Measurements from ENCODE around the gene C3orf20. TPM values are rescaled to one million over a fixed set of nuclear protein-coding genes. Genes with fewer than 3 reads are reported as not detected.

The C3orf20 gene
- total RNA-seq, 1 donor, result not detected

- DNase-seq (ENCODE audit: low read depth), result no peak
- H3K4me3 ChIP-seq (ENCODE audit: low read depth, low read length), result peak overlapping the region; percentile 23
- no peak for TF ChIP-seq CTCF (IDR thresholded peaks at IDR 0.05; ENCODE audit: insufficient read depth, low read depth, low read length)
These were observed 136.1 kb downstream of the C3orf20 start for GRCh38 chr3:14810801-14811661.

DNA sequence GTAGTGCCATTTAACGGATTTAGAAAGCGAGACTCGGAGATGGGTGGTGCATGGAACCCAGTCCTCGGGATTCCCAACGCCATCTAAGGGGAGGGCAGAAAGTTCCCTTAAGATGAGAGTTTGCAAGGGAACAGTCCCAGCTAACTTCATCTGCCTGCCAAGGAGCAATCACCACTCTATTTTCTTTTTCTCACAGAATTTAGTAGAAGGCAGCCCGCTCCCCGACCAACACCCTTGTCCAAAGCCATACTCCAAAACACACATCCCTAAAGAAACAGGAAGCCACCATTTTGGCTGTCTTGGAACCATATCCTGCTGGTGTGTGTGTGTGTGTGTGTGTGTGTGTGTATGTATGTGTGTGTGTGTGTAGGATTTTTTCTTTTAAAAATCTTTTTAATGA lies 136.7 kb downstream of the C3orf20 start:
- H3K4me3 ChIP-seq (ENCODE audit: low read depth, low read length), result peak overlapping the region; percentile 23
- DNase-seq (ENCODE audit: low read depth), result no peak
- no peak for TF ChIP-seq CTCF (IDR thresholded peaks at IDR 0.05; ENCODE audit: insufficient read depth, low read depth, low read length)

GRCh38 chr3:14812196-14812790 lies 137.4 kb downstream of the C3orf20 start:
- no peak overlapping the region for H3K4me3 ChIP-seq (ENCODE audit: low read depth, low read length)
- no peak for DNase-seq (ENCODE audit: low read depth)
- TF ChIP-seq CTCF (IDR thresholded peaks at IDR 0.05; ENCODE audit: insufficient read depth, low read depth, low read length), result no peak

DNA sequence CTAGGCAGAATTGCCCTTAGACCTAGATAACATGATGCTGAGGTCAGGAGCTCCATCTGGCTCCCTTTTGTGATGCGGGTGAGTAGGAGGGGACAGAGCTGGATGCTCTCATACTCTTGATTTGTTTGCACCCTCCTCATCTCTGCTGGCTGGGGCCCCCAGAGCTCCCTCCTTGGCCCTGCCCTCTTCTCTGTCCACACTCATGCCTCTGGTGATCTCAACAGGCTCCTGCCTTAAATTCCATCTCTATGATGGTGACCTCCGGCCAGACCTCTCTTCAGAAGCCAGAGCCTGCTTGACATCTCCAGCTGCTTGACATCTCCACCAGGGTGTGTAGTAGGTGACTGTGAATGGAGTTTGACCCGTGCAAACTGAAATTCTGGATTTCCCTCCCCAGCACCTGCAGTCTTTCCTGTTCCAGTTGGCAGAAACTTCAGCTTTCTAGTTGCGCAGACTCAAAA lies 139.5 kb downstream of the C3orf20 start:
- no peak for TF ChIP-seq CTCF (IDR thresholded peaks at IDR 0.05; ENCODE audit: insufficient read depth, low read depth, low read length)
- no peak overlapping the region for H3K4me3 ChIP-seq (ENCODE audit: low read depth, low read length)
- DNase-seq (ENCODE audit: low read depth), result no peak

GRCh38 chr3:14816359-14816758 lies 141.4 kb downstream of the C3orf20 start:
- H3K4me3 ChIP-seq (ENCODE audit: low read depth, low read length), result no peak overlapping the region
- no peak for TF ChIP-seq CTCF (IDR thresholded peaks at IDR 0.05; ENCODE audit: insufficient read depth, low read depth, low read length)
- no peak for DNase-seq (ENCODE audit: low read depth)

- DNase-seq (ENCODE audit: low read depth), result no peak
- no peak within 1 kb of the TSS for H3K4me3 ChIP-seq (ENCODE audit: low read depth, low read length)
- TF ChIP-seq CTCF (IDR thresholded peaks at IDR 0.05; ENCODE audit: insufficient read depth, low read depth, low read length), result no peak
These were observed 144.0 kb downstream of the C3orf20 start, which contains the start of gene FGD5 for GRCh38 chr3:14818804-14819500. TSS of gene FGD5 (plus strand) at chr3:14818962. CDS start at chr3:14819072, 110 bp downstream.

Data from fibroblast of villous mesenchyme (primary cell).